ENCODE measurements around the gene CCDC15.

CCDC15 gene, protein sequence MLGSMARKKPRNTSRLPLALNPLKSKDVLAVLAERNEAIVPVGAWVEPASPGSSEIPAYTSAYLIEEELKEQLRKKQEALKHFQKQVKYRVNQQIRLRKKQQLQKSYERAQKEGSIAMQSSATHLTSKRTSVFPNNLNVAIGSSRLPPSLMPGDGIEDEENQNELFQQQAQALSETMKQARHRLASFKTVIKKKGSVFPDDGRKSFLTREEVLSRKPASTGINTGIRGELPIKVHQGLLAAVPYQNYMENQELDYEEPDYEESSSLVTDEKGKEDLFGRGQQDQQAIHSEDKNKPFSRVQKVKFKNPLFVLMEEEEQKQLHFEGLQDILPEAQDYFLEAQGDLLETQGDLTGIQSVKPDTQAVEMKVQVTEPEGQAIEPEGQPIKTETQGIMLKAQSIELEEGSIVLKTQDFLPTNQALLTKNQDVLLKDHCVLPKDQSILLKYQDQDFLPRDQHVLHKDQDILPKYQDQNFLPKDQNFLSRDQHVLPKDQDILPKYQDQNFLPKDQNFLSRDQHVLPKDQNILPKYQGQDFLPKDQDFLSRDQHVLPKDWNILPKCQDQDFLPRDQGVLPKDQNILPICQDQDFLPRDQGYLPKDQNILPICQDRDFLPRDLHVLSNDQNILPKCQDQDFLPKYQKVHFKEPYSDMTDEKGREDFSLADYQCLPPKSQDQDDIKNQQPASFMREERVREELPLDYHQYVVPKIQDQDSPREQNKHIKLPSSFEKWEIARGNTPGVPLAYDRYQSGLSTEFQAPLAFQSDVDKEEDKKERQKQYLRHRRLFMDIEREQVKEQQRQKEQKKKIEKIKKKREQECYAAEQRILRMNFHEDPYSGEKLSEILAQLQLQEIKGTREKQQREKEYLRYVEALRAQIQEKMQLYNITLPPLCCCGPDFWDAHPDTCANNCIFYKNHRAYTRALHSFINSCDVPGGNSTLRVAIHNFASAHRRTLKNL

DNA sequence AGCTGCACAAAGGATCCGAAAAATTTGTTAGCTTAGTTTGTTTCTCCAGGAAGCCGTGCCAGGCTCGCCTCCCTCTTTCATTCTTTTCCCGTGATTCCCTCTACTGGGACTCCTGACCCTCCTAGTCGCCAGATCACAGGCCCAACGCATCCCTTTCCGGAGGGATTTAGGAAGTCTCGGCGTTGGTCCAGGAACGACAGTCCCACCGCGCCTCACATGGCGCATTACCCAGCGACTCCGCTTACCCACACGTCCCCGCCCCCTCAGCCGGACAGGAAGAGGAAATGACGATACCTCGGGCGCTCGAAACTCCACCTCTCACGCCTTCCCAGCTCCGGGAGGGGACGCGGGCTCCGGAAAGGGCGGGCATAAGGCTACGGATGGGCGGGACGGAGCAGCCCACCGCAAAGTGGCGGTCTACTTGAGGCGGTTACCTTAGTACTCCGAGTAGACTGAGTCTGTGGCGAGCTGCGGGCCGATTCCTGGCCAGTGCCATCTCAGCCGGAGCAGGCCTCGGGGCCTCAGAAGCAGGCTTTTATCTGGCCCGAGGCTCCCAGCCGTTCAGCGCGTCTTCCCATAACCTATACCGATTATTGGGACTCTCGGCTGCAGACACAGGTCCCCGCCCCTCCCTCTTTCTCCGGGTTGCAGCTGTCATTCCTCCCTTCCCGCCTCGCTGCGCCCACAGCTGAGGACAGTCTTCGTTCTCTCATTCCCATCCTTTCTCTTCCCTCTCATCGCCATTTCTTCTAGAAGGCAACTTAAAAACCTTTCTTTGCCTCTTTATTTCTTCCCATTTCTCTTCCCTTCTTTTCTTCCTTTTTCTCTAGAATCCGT lies at the start of gene CCDC15:
TSS of gene CCDC15 (plus strand) at position 450 of the 837 bp plus-strand sequence. CDS start 531 bp downstream, outside the sequence.
- DNase-seq: peak; percentile 70

DNA sequence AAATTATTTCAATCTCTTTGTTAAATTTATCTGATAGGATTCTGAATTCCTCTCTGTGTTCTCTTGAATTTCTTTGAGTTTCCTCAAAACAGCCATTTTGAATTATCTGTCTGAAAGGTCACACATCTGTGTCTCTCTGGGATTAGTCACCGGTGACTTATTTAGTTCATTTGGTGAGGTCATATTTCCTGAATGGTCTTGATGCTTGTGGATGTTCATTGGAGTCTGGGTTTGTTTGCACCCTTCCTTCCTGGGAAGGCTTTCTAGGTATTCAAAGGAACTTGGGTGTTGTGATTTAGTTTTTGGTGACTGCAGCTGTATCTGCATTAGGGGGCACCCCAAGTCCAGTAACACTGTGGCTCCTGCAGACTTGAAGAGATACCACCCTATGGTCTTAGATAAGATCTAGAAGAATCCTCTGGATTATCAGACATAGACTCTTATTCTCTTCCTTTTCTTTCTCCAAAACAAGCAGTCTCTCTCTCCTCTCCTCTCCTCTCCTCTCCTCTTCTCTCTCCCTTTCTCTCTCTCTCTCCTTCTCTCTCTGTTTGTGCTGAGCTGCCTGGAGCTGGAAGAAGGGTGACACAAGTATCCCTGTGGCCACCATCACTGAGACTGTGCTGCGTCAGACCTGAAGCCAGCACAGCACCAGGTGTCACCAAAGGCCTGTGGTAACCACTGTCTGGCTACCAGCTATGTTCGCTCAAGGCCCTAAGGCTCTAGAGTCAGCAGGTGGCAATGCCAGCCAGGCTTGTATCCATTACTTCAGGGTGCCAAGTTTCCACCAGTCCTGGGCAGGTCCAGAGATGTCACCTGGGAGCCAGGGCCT lies 38.2 kb upstream of the CCDC15 start:
- no peak for DNase-seq

DNA sequence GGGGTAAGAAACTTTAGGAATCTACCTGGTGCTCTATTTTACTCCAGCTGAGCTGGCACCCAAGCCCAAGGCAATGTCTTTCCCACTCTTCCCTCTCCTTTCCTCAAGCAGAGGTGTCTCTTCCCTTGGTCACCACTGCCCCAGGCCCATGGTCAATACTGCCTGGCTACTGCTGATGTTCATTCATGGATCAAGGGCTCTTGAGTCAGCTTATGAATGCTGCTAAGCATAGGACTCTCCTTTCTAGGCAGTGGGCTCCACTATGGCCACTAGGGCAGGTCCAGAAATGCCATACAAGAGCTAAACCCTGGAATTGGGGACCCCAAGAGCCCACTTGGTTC lies 37.7 kb upstream of the CCDC15 start:
- DNase-seq: no peak

GRCh38 chr11:124917115-124917637 lies 36.8 kb upstream of the CCDC15 start:
- no peak for DNase-seq

DNA sequence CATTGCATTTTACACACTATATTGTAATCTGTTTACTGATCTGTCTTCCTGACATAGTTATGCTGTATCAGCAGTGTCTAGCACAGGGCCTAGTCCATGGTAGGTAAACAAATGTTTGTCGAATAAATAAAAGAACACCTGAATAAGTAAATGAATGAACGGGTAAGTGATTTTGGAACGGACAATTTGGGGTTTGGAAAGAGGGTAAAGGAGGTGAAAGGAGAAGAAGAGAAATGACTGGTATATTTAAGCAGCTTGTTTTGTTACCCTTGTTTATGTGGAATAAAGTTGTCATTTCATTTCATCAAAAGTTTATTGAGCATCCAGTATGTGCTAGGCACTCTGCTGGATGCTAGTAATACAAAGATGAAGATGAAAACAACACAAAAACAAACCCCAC lies 35.1 kb upstream of the CCDC15 start, which contains the start of gene HEPN1:
TSS of gene HEPN1 (plus strand) at position 301 of the 400 bp plus-strand sequence.
- DNase-seq: no peak

GRCh38 chr11:124919898-124920297 lies 34.1 kb upstream of the CCDC15 start:
- DNase-seq: no peak

DNA sequence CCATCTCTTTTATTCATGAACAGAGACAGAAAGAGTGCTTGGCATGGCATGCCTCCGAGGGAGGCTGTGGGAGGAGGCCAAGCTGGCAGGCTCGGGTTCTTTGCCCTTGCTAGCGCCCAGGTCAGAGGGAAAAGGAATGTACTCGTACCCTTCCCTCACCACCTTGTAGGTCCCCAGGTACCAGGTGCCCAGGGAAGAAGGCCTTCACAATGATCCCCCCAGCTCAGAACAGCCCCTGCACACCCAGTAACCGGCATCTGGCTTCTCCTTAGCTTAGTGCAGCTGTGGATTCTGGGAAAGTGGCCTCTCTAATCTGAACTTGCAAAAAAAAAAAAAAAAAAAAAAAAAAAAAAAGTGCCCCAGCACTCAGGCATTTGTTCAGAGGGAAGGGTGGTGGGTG lies 33.6 kb upstream of the CCDC15 start:
- DNase-seq: no peak

DNA sequence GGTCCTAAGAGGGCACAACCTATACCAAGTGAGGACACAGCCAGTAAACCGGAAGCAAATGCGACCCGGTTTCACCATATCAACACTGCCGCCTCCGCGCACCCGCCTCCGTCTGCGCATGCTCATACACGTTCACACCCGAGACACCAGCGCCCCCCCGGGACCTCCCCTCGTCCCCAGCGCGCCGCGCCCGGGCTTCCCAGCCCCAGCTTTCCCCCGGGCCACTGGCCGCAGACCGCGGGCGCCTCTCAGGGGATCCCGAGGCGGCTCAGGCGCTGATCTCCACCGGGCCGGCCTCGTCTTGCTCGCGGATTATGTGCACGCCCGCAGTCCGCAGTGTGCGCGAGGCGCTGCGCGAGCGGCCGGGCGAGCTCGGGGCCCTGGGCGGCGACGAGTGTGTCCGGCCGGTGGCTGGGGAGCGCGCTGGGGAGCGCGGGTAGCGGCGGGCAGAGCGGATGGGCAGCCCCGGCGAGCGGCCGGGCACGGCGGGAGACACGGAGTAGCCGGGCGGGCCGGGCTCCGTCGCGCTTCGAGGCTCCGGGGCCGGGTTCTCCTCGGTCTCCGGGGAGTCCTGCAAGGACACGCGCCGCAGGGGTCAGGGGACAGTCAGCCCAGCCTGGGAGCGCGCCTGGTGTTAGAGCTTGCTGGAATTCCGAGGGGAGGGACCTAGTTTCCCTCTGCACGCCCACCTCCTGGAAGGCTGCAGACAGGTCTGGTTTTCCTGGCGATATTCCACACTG lies 33.0 kb upstream of the CCDC15 start:
- DNase-seq: no peak

DNA sequence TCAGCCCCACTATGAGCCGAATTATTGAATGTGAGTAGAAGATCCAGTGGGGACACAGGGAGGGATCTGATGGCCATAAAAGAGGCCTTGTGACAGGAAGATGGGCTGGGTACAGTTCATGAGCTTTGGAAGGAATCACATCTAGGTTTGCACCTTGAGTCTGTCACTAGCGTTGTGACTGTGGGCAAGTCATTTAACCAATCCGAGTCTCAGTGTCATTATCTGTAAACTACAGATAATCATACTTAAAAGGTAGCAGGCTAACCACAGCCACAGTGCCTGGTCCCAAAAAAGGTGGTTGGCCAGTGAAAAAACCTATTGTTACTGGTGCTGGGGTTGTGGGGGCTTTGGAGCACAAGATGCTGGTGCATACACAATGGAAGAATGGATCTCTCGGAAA lies 31.2 kb upstream of the CCDC15 start:
- DNase-seq: no peak

GRCh38 chr11:124923296-124923695 lies 30.7 kb upstream of the CCDC15 start:
- no peak for DNase-seq

DNA sequence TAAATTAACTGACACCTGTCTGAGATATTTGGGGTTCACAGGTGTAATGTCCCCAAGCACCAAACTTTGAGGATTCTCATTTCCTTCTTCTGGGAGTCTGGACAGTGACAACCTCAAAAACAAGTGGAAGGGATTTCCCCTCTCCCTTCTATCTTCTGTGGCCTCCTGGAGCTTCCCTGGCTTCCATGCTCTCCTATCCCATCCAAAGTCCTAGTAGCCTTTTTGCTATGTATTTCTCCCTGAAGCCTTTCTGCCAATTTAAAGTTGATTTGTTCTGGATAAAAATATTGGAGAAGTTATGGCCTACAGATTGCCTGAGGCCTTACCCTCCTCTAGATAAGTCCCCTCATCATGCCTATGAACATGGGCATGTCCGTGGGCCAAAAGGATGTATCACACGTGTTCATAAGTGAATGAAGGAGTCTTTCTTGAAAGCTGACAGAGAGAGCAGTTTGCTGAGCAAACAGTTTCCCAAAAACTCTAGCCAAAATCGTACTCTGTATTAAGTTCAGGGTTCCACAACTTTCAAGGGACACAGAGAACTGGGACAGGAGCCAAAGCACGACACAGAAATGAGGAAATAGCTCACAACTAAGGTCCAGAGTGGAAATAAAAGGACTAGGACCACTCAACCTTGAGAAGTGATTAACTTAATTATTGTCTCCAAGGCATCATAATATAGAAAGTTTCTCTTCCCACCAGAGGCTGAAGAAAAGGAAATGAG lies 24.9 kb upstream of the CCDC15 start:
- no peak for DNase-seq

DNA sequence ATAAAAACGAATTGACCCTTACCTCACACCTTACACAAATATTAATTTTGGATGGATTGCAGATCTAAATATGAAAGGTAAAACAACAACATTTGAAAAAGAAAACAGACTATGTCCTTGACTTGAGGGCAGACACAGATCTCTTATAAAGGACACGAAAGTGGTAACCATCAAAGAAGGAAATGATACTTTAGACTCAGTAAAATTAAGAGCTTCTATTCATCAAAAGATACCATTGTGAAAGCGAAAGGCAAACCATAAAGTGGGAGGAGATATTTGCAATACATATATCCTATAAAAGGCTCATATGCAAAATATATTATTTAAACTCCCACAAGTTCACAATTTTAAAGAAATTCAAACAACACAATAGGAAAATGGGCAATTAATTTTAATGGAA lies 23.2 kb upstream of the CCDC15 start:
- DNase-seq: no peak

DNA sequence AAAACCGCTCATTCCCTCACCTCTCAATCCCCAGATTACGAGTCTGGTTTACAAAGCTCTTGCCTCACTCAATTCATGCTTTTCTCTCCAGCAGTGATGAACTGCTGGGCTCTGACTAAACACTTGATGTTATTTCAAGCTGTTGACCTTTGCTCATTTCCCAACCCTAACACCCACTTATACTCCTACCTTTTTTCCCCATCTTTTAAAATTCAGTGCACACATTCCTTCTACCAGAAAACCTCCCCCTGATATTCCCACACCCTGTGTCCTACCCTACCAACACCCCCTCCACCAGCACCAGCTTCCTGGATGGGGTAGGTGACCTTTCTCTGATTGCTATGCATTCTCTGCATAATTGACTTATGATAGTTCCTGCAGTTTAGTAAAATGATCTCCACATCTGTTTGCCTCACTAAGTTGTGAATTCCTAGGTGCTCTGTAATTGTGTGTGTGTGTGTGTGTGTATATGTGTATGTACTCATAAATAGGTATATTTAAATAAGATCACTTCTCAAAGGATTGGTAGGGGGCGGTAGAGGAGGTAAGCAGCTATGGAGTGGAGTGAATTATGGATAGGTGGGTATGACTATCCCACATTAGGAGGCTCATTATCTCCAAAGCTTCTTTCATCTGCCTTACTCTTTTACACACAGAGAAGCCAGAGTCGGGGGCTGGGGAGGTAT lies 19.0 kb upstream of the CCDC15 start:
- DNase-seq: no peak

DNA sequence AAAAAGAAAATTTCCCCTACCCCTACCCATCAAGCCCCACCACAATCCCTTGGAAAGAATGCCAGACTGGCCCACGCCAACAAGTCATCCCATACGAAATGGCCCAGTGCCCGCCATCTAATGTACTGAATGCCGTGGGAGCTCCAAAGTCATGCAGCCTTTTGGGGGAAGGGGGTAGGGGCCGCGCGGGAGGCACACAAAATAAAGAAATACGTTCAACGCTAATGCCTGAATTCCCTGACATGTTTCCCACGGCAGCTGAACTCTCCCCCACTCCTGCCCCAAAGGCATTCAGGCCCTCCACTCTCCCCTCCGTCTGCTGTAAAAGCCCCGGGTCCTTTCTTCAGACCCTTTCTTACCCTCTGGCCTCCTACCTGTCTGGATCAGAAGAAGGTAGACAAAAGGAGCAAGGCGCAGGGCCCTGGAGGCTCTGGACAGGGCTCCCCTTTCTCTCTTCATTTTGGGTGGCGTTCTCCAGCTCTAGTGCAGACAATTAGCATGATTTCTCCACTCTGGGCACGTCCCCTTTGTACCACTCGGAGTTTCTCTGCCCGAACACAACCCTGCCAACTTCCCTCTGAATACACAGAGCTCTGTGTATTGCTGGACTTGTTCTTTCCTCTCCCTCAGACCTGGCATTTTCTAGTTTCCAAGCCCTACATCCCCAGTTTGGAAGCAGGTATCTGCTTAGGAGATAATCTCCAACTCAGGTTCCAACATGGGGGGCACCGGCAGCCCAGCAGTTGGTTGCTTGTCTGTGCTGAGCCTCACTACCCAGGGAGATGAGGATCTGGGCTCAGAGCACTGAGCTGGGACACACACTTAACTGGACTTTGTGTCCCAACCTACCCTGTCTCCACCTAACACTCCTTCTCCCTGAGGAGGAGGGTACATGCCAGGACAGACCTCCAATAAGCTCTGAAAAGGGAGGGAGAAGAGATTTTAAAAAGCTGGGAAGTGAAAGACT lies 18.2 kb upstream of the CCDC15 start, which contains the start of gene HEPACAM:
TSS of gene HEPACAM (minus strand) at position 500 of the 967 bp plus-strand sequence. CDS start at position 459, 41 bp downstream.
- no peak for DNase-seq

GRCh38 chr11:124937336-124937935 lies 16.6 kb upstream of the CCDC15 start:
- no peak for DNase-seq

DNA sequence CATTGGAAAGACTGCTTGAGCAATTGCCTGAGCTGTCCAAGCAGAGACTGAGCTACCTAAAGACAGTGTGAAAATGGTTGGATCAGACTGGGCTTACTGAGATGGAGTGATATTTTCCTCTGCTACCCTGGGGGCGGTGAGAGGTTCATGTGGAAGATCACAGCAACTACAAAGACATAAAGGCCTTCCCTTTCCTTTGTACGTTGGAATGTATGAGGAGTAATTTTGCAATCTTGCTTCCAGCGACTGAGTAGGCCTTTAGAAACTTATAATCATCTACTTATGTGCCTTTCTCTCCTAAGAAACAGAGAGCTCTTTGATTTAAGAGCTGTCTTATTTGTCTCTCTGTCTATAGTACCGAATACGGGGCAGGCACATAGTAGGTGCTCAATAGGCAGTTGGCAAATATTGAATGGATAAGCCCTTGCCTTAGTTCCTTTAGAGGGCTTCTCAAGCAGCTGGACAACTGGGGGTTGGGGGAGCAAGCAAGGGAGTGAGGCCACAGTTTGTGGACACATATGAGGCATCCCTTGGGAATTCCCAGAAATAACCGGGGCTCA lies 15.7 kb upstream of the CCDC15 start:
- no peak for DNase-seq

DNA sequence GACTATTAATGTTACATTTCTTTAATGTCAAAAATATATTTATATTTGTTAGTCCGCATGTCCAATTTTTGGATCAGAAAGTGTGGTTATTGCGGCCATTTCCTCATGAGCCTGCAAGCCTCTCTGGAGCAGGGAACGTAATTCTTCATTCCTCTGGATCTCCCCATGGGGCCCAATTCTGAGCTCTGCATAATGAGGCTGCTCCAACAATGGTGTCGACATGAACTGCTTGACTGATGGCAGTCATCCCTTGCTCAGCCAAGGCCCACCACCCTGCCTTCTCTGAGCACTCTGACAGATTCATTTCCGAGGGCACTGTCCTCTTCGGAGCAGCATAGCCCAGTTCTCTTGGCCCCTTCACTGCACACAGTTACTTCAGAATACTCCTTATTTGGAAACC lies 15.0 kb upstream of the CCDC15 start:
- no peak for DNase-seq
